Kidney tubule cell (primary cell): ENCODE measurements around the gene MYOCD.

Experiments used
- DNase-seq: peaks from one replicate; pipeline ENCODE4 v3.0.0-alpha.2; 2018; ENCODE audit warnings: low spot score

Gene MYOCD

DNA sequence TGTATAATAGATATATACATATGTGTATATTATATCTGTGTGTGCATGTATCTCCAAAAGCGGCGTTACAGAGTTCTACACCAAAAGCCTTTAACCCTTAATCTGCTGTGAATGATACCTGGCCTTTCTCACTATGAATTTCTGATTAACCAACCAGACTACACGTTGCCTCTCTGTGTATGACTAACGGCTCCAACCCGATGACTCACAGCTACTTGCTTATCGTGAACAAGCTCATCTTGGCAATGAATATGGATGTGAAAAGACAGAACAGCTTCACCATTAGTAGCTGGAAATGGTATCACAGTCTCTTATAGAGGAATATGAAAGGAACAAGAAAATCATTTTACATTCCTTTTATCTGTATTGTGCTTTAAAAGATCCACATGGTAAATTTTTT is 99.9 kb downstream of the MYOCD start:
- peak; percentile 81 for DNase-seq

DNA sequence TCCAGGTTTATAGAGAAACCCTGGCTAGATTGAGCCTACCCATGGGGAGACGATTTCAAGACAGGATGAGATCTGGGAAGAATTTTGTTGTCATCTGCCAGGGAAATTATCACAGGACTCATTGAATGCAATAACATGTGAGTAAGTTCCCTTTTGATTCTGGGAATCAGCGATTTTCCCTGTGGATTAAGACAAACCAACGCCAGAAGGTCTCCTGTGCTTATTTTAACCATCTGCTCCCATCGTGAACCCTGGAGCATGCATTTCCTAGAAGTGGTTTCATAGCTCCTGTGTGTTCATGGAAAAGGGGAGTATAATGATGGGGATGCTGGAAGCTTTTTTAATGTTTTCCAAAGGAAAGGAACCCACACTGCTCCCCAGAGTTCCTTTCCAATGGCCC is 102.6 kb downstream of the MYOCD start:
- DNase-seq: no peak

DNA sequence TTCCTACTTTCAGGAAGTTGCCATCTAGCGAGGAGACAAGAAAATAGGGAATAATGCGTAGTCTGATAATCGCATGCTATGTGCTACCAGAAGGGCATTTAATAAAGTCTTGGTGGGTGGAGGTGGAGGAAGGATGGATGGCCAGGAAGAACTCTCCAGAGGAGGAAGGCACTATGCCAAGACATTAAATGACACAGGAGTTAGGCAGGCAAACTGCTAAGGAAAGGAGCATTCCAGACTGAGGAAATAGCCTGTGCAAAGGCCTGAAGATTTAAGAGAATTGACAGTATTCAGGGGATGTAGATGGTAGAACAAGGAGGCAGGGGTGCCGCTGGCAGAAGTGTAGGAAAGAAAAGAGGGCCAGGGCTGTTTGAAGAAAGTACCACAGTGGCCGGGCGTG is 104.3 kb downstream of the MYOCD start:
- no peak for DNase-seq

DNA sequence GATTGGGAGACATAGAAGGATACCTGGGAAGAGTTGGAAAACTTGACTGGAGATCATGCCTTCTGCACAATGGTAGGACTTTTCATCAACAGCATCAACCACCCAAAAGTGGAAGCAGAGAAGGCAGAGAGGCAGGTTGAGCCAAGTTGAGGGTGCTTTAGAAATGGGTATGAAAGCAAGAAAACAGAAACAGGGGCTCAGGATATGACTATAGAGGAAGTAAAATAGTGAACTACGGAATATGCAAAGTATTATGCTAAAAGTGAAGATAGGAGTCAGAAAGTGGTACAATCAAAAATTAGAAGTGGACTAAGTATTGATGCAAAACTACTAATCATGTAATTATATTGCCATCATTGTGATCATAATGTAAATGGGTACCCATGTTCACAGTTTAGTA is 107.5 kb downstream of the MYOCD start:
- no peak for DNase-seq

DNA sequence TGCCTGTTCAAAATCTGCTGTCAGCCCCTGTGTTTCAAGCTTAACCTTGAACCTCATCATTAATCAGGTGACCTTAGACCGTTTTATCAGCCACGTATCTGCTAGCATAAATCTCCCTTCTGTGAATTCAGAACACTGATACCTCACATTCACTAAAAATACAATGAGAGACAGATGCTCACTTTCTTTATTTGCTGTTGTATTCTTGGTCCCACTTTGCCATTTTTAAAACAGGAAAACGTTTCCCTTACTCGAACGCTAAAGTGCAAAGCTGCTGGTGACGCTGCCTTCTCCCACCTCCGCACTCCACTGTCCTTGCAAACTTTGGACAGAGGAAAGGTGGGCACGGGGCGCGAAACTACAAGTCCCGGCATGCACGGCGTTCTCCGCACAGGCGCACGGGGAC is 123.4 kb downstream of the MYOCD start:
- DNase-seq: no peak

DNA sequence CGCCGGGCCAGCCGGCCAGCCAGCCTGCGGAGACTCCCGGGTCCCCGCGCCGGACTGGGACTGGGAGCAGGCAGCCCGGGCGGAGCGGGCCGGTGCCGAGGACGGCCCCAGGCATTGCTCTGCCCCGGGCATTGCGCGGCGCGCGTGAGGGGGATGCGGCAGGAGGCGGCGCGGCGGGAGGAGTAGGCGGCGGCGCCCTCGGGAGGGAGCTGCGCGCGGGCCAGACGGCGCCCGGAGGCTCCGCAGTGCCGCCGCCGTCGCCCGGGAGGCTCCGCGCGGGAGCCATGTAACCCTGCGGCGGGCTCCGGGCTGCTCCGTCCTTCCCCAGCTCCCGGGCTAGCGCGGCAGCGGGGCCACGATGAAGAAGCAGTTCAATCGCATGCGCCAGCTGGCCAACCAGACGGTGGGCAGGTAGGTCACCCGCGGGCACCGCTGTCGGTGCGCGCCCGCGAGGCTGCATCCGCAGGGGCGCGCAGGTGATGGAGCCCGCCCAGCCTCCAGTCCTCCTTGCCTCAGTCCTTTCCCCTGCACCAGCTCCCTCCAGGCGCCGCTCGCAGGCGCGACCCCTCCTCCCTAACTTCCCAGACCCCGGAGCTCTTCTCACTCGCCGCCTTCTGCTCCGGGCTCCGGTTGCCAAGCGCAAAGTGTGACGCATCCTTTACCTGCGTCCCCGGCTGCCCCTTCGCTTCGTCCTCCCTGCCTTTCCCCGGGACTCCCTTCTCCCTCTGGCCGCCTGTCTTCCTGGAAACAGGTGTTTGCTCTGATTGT is 124.0 kb downstream of the MYOCD start, which contains the start of gene ARHGAP44:
TSS of gene ARHGAP44 (plus strand) at position 18 of the 768 bp plus-strand sequence. CDS start at position 359, 341 bp downstream.
- DNase-seq: peak; percentile 73

DNA sequence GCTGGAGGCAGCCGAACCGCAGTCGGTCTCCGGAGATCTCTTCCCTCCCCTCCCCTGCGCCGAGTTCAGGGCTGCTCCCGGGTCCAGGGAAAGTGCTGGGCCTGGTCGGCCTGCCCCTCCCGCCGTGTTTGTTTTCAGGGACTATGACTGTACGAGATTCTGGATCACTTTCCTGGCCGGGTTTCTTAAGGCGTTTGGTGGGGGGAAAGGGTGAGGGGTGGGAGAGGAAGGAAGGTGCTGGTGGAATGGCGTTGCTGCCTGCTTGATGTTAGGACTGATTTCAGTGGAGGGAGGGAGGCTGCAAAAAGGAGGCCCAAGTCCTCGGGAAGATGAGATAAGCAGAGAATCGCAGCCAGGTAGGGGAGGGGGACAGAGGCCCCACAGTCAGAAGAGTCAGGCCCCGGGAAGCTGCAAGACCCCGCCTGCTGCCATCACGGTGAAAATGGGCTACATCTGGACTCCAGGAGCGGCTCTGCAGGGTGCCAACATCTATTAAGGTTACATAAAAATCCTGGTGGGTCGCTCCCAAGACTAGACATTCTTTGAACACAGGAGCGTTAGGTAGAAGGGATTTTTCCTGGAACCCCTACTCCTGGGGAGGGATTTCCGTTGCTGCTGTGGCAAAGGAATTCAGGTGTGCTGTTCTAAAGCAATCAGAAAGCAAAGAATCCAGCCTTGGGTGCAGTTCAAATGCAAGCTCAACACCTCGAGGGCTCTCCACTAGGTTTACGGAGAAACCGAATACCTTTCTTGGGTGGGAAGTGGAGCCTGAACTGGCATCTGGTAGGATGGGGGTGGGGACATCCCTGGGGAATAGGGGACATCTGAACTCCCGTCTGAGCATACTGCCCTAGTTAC is 124.8 kb downstream of the MYOCD start:
- peak; percentile 10 for DNase-seq

DNA sequence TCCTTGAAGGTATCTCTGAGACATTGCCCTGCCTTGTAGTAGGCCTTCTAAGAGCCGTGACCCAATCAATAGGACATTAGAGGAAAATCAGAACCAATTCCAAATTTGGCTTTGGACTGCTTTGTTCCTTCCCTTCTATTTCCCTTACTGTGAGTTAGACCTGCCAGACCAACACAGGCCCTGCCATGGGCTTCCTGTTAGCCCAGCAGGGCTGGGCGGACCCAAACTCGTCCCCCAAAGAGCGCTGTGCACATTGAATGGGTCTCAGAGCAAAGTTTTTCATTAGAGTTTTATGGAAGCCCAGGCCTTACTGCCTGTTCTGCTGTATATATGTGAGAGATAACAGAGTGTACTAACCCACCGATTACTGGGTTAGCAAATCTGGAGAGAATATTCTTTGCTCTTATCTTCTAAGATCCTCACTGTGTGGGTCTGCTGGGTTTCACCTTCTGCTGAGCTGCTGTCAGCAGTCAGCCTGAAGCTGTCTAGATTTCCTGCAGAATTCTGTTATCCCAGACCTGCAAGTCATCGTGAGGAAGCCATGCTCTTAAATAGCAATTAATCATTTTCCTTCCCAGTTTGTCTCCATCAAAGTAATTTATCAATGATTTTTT is 129.3 kb downstream of the MYOCD start:
- DNase-seq: no peak

DNA sequence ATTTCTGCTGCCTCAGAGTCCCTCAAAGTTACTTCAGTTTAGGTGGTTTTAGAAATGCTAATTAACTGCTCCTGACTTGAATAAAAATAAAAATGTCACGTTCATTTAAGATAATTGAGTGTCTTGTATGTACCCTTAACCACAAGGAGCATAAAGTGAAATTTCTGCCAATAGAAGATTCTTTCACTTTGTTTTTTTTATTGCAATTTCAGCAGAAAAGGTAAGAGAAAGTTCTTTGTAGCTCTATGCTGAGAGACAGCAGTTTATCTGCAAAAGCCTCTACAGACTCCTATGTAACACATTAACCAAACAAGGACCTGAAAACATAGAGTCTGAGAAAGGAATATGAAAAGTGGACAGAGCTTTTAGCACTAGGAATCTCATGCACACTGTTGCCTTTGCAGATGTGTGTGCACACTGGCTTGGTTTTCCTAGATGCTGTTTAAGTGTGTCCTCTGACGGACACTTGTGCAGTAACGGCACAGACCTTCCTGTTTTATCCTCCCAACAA is 135.2 kb downstream of the MYOCD start:
- DNase-seq: no peak

DNA sequence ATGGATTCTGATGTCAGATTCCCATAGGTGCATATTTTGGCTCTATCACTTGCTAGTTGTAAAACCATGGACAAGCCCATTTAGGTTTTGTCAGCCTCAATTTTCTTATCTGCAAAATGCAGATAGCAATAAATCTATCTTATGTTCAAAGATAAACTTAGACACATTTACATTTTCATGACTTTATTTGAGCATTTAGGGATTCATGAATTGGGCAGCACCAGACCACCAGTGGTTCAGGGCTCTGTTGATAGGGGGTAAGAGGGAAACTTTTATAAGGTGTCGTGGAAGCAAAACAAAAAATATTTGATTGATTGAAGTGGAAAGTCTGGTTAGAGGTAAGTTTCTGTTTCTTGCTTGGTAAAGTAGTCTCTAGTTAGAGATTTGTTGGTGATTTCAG is 140.9 kb downstream of the MYOCD start:
- DNase-seq: no peak

DNA sequence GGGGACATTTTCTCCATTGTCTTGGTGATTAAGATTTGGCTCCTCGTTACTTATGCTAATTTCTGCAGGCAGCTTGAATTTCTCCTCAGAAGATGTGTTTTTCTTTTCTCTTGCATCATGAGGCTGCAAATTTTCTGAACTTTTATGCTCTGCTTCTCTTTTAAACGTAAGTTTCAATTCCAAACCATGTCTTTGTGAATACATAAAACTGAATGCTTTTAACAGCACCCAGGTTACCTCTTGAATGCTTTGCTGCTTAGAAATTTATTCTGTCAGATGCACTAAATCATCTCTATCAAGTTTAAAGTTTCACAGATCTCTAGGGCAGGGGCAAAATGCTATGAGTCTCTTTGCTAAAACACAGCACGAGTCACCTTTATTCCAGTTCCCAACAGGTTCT is 143.0 kb downstream of the MYOCD start:
- no peak for DNase-seq

DNA sequence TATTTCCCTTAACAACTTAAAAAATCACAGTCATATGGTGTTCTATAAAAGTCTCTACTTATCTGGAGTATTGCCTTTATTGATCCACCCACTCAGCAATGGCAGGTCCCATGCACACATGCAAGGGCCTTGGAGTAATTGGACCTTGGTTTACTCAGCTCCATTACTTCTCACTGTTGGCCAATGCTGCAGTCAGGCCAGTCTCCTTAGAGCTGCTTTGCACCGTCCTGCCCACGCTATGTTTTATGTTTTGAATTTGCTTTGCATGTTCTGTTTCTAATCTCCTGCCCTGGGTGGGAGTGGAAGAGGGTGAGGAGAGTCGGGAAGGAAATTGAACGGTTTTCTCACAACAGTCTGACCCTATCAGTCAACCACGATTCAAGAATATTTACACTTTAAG is 147.2 kb downstream of the MYOCD start:
- no peak for DNase-seq

DNA sequence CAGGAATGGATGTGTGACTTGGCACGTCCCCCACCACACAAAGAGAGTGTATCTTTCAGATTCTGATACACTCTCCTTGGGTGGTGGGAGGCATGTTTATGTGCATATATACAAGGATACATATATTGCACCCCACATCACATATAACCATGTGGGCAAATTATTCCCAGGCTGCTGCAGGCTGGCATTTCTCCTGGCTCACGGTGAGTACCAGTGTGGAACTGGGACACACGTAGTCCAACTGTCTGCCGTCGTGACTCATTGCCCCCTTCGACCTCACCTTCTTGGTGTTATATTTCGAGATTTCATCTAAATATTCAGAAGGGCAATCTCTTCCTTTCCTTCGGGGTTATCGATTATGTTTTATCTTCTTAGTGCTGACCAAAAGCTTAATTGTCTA is 148.0 kb downstream of the MYOCD start:
- DNase-seq: no peak

DNA sequence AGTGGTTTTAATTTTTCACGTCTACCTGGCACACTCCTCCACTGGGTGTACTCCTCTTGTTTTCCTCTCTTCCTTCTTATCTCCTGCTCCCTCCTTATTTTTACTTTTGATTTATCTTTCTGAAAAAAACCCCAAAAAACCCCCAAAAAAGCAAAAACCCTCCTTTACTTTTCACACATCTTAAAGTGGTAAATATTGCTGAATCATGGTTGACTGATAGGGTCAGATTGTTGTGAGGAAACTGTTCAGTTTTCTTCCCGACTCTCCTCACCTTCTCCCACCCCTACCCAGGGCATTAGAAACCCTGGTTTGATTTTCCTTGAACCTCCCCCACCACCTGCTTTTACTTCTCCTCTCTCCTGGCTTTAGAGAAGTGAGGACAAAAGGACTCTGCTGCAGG is 149.0 kb downstream of the MYOCD start:
- DNase-seq: no peak

DNA sequence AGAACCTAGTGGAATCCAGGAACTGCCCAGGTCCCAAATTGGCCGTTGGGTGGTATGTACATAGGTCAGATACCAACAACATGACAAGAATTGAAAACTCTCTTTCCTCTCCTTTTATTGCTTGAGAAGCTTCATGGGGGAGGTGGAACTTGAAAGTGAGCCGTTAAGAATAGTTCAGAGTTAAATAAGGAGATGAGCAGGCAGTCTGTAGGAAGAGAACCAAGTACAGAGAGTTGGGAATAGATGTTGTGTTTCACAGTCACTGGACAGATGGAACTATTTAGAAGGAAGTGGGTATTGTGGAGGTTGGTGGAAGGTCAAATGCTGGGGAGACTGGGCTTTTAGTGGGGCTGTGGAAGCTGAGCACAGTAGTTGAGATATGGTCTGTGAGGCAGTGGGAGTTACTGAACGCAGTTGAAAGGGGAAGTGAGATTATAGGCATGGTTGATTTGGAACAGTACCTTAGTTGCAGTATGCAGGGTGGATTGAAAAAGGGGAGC is 150.0 kb downstream of the MYOCD start:
- no peak for DNase-seq
